ENCODE data around the gene UNC119B. TPM values are rescaled to one million over a fixed set of nuclear protein-coding genes. Genes with fewer than 3 reads are reported as not detected.
A peak's percentile ranks its signal among the peaks of the same experiment; 100 is the strongest.

The UNC119B gene
- total RNA-seq, 3 donors from 2014 or later, result 19.2 to 24.0 (median 22.0) TPM

DNA sequence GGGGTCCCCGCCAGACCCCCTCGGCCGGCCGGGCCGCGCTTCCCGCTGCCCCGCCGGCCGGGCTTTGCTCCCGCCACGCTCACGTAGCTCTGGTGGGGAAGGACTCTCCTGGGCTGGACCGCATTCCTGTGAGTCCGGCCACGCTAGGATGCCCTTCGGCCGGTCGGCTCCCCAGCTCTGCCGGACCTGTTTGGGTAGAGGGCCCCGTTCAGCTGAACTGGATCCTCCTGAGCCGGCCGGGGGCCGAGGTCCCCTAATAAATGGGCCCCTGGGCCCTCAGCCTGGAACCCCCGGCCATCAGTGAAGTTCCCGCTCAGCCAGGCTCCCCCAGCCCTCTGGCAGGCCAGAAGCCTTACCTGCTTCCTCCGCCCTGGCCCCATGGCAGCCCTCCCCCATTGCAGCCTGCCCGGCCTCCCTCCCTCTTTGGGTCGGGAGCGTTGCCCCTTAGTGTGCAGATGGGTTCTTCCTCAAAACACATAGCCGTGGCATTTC, 593 bp downstream of the UNC119B start:
- Histone ChIP-seq H3K4me1 (peaks cover 0 to 3% of the 10 kb centered on the region in 2 donors), H3K27ac (peak overlapping the region; percentile 85 to 92), H3K4me3 (peak overlapping the region; percentile 73 to 87 (median 83)), H3K9me3 (no peaks in the 10 kb centered on the region), H3K27me3 (no peaks in the 10 kb centered on the region), H3K36me3 (no peaks in the 10 kb centered on the region)
- intact Hi-C loops (cut with DNase I; ENCODE audit: low total_unique reads), result no loop called here
- TF ChIP-seq, protein P1, sequence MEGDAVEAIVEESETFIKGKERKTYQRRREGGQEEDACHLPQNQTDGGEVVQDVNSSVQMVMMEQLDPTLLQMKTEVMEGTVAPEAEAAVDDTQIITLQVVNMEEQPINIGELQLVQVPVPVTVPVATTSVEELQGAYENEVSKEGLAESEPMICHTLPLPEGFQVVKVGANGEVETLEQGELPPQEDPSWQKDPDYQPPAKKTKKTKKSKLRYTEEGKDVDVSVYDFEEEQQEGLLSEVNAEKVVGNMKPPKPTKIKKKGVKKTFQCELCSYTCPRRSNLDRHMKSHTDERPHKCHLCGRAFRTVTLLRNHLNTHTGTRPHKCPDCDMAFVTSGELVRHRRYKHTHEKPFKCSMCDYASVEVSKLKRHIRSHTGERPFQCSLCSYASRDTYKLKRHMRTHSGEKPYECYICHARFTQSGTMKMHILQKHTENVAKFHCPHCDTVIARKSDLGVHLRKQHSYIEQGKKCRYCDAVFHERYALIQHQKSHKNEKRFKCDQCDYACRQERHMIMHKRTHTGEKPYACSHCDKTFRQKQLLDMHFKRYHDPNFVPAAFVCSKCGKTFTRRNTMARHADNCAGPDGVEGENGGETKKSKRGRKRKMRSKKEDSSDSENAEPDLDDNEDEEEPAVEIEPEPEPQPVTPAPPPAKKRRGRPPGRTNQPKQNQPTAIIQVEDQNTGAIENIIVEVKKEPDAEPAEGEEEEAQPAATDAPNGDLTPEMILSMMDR (IDR thresholded peaks at IDR 0.05), result no peak
- no peak for TF ChIP-seq POLR2AphosphoS5 (IDR thresholded peaks at IDR 0.05)
- no peak for TF ChIP-seq POLR2A (IDR thresholded peaks at IDR 0.05)
- DNase-seq (ENCODE audit: low spot score in 2 of 2), result no peak

DNA sequence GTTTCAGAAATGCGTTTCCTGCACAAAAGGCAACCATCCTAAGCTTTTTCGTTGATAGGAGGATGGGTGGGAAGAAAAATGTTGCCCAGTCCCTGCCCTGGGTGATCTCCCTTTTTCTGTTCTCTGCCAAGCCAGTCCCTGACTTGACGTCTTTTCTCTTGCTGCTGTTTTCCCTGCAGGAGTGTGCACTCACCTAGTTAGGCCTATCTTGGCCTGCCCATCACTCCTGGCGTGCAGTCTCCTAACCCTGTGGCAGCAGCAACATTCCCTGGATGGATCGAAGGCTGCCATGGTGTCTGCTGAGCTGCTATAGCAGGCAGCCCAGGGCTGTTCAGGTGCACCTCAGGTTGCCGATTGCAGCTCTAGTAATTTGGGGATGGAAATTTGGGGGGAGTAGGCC, 1.2 kb downstream of the UNC119B start:
- Histone ChIP-seq H3K27me3 (no peaks in the 10 kb centered on the region), H3K27ac (peak overlapping the region; percentile 85 to 92), H3K4me1 (peaks cover 0 to 3% of the 10 kb centered on the region in 2 donors), H3K36me3 (no peaks in the 10 kb centered on the region), H3K4me3 (peak overlapping the region; percentile 73 to 87 (median 83)), H3K9me3 (no peaks in the 10 kb centered on the region)
- no peak for DNase-seq (ENCODE audit: low spot score in 2 of 2)
- intact Hi-C loops (cut with DNase I; ENCODE audit: low total_unique reads), result no loop called here
- TF ChIP-seq POLR2A (IDR thresholded peaks at IDR 0.05) (no peak), POLR2AphosphoS5 (IDR thresholded peaks at IDR 0.05) (no peak)
- TF ChIP-seq, protein P1 (IDR thresholded peaks at IDR 0.05), result no peak

DNA sequence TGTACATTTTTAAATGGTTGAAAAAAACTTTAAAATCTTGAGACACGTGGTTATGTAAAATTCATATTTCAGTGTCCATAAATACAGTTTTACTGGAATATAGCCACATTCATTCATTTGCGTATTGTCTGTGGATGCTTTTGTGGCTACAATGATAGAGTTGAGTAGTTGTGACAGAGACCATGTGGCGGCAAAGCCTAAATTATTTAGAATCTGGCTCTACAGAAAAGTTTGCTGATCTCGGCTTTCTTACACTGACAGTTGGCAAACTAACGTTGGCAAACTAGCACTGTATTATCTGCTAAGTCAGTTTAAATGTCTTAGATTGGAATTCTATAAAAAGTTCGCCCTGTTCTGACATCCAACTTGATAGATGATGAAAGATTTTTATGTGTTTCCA, 2.4 kb downstream of the UNC119B start:
- intact Hi-C loops (cut with DNase I; ENCODE audit: low total_unique reads), result no loop called here
- Histone ChIP-seq H3K27me3 (no peaks in the 10 kb centered on the region), H3K4me1 (peaks cover 0 to 3% of the 10 kb centered on the region in 2 donors), H3K36me3 (no peaks in the 10 kb centered on the region), H3K9me3 (no peaks in the 10 kb centered on the region), H3K27ac (no peak overlapping the region), H3K4me3 (no peak overlapping the region)
- DNase-seq (ENCODE audit: low spot score in 2 of 2), result no peak
- TF ChIP-seq, protein P1 (IDR thresholded peaks at IDR 0.05), result no peak
- TF ChIP-seq POLR2A (IDR thresholded peaks at IDR 0.05) (no peak), POLR2AphosphoS5 (IDR thresholded peaks at IDR 0.05) (no peak)

DNA sequence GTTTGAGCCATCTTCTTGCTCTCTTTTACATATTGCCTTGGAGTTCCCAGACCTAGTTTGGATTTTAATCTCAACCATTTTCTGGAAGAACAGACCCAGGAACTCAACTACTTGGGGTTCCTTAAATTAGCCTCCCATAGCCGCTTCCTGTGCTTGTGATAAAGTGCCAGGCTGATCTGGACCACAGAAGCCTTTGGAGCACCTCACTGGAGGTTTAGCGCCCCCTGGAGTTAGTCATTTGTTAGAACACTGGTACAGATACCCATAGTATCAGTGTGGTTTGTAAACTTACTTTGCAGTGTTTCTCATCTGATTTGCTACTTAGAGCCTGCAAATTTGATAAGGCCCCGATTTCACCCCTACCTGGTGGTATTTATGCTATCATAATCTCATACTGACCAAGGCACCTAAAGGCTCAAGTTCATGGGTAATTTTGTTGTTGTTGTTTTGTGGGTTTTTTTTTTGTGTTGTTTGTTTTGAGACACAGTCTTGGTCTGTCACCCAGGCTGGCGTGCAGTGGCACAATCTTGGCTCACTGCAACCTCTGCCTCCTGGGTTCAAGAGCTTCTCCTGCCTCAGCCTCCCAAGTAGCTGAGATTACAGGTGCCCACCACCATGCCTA, 3.7 kb downstream of the UNC119B start:
- DNase-seq (ENCODE audit: low spot score in 2 of 2), result peak in 1 of 2 donors; percentile 33
- Histone ChIP-seq H3K27me3 (no peaks in the 10 kb centered on the region), H3K36me3 (no peaks in the 10 kb centered on the region), H3K9me3 (no peaks in the 10 kb centered on the region), H3K4me3 (no peak overlapping the region), H3K4me1 (peaks cover 0 to 3% of the 10 kb centered on the region in 2 donors), H3K27ac (no peak overlapping the region)
- intact Hi-C loops (cut with DNase I; ENCODE audit: low total_unique reads), result no loop called here
- TF ChIP-seq, protein P1 (IDR thresholded peaks at IDR 0.05), result peak in 2 of 3 donors; percentile 64 to 72
- TF ChIP-seq POLR2A (IDR thresholded peaks at IDR 0.05), result no peak

DNA sequence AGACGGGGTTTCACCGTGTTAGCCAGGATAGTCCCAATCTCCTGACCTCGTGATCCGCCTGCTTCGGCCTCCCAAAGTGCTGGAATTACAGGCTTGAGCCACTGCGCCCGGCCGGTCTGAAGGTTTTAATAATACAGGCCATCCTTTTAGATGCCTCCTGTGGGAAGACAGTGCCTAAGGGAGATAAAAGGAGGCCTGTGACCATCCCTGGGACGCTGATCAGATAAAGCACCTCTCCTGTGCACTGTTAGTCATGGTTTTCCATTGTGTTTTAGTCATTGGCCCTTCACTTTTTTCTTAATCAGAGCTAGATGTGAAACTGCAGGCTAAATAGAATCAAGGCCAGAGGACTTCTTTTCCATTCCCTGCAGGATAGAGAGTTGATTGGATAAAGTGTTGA, 7.8 kb downstream of the UNC119B start:
- Histone ChIP-seq H3K36me3 (peaks cover 9% of the 10 kb centered on the region), H3K27me3 (no peaks in the 10 kb centered on the region), H3K4me3 (no peak overlapping the region), H3K9me3 (no peaks in the 10 kb centered on the region), H3K27ac (no peak overlapping the region), H3K4me1 (no peaks in the 10 kb centered on the region)
- no peak for DNase-seq (ENCODE audit: low spot score in 2 of 2)
- intact Hi-C loops (cut with DNase I; ENCODE audit: low total_unique reads), result no loop called here
- TF ChIP-seq POLR2AphosphoS5 (IDR thresholded peaks at IDR 0.05) (no peak), POLR2A (IDR thresholded peaks at IDR 0.05) (no peak)
- TF ChIP-seq, protein P1 (IDR thresholded peaks at IDR 0.05), result no peak
